Measurements from ENCODE around the gene PRICKLE1. TPM values are rescaled to one million over a fixed set of nuclear protein-coding genes. Genes with fewer than 3 reads are reported as not detected.

The PRICKLE1 gene
- total and polyA plus RNA-seq, 2 donors (not counting 3 experiments of a cell fraction or from before 2014, with no cell fraction given), result 34.3 to 86.0 TPM

- Histone ChIP-seq H3K9me1 (replicated peaks; ENCODE audit: control insufficient read depth, extremely low read depth, insufficient read depth, low read length) (no peaks in the 10 kb centered on the region), H2AFZ (ENCODE audit: low read depth, low read length) (no peak overlapping the region), H4K20me1 (replicated peaks; ENCODE audit: control insufficient read depth, extremely low read depth, insufficient read depth, low read length) (peaks cover 4% of the 10 kb centered on the region), H3K9me3 (replicated peaks; ENCODE audit: control insufficient read depth, insufficient read depth, low read length) (no peaks in the 10 kb centered on the region), H3K79me2 (ENCODE audit: control insufficient read depth, insufficient read depth, low read length) (peaks cover 41% of the 10 kb centered on the region), H3K4me3 (replicated peaks in 1 of 3; ENCODE audit: insufficient read depth in 1 of 3, low read depth in 1 of 3, low read length in 3 of 3) (no peak overlapping the region), H3K9ac (replicated peaks; ENCODE audit: extremely low read depth, insufficient read depth, low read length) (no peak overlapping the region), H3K36me3 (ENCODE audit: control insufficient read depth in 2 of 2, extremely low read depth in 1 of 2, insufficient read depth in 2 of 2, low read length in 2 of 2) (peaks cover 2 to 7% of the 10 kb centered on the region in 2 experiments), H3K27ac (ENCODE audit: insufficient read depth, low read depth, low read length) (no peak overlapping the region), H3K4me2 (ENCODE audit: insufficient read depth, low read length) (no peak overlapping the region), H3K4me1 (ENCODE audit: control insufficient read depth, extremely low read depth, insufficient read depth, low read length) (no peaks in the 10 kb centered on the region), H3K27me3 (ENCODE audit: control insufficient read depth in 2 of 2, insufficient read depth in 2 of 2, low read length in 2 of 2) (no peaks in the 10 kb centered on the region)
- ChIA-PET CTCF (interaction anchor here (0.6 kb wide), 1 partner anchor 580 kb away, joined by 3 read pairs; no protein-coding TSS in a partner anchor), POLR2A (no interaction called here)
- FAIRE-seq (peak; percentile 70), DNase-seq (ENCODE audit: low read depth, low spot score) (no peak)
- dilution Hi-C loops (cut with MboI; ENCODE audit: extremely low pct_ligation_motif_present, low sequenced_read_pairs) (no loop called here), intact Hi-C loops (cut with micrococcal nuclease) (no loop called here)
- no TSS peak for BruUV-seq (replicated peaks)
- no peak for TF ChIP-seq GATA2 (IDR thresholded peaks at IDR 0.05; ENCODE audit: insufficient read depth, insufficient read length, low read depth, low read length)
- no peak for TF ChIP-seq MYC (IDR thresholded peaks at IDR 0.05; ENCODE audit: low read depth, low read length)
- no peak for TF ChIP-seq EZH2 (IDR thresholded peaks at IDR 0.05; ENCODE audit: borderline replicate concordance, low read depth, low read length, severe bottlenecking)
- no peak for TF ChIP-seq FOS (IDR thresholded peaks at IDR 0.05; ENCODE audit: borderline replicate concordance, insufficient read depth, low read length)
- TF ChIP-seq POLR2AphosphoS5 (IDR thresholded peaks at IDR 0.05; ENCODE audit: insufficient read depth, low read depth, low read length), result no peak
- no peak for TF ChIP-seq POLR2A (IDR thresholded peaks at IDR 0.05; ENCODE audit: low read depth, low read length)
- no peak for TF ChIP-seq JUN (IDR thresholded peaks at IDR 0.05; ENCODE audit: borderline replicate concordance, insufficient read depth, insufficient read length, low read depth)
- no peak for TF ChIP-seq MAX (IDR thresholded peaks at IDR 0.05; ENCODE audit: insufficient read depth, insufficient read length)
- no peak for TF ChIP-seq CTCF (IDR thresholded peaks at IDR 0.05; ENCODE audit: extremely low read depth in 1 of 2, insufficient read depth in 1 of 2, low read depth in 1 of 2, low read length in 2 of 2)
Measured at GRCh38 chr12:42498549-42499247, 90.8 kb downstream of the PRICKLE1 start.

Measured in endothelial cell of umbilical vein (primary cell).